GDM1 (cell line): ENCODE results near the gene EFNA5.

Source experiments
- DNase-seq: peaks from one replicate; lab custom pipeline; 2025; lab: John Stamatoyannopoulos, UW

Gene EFNA5

DNA sequence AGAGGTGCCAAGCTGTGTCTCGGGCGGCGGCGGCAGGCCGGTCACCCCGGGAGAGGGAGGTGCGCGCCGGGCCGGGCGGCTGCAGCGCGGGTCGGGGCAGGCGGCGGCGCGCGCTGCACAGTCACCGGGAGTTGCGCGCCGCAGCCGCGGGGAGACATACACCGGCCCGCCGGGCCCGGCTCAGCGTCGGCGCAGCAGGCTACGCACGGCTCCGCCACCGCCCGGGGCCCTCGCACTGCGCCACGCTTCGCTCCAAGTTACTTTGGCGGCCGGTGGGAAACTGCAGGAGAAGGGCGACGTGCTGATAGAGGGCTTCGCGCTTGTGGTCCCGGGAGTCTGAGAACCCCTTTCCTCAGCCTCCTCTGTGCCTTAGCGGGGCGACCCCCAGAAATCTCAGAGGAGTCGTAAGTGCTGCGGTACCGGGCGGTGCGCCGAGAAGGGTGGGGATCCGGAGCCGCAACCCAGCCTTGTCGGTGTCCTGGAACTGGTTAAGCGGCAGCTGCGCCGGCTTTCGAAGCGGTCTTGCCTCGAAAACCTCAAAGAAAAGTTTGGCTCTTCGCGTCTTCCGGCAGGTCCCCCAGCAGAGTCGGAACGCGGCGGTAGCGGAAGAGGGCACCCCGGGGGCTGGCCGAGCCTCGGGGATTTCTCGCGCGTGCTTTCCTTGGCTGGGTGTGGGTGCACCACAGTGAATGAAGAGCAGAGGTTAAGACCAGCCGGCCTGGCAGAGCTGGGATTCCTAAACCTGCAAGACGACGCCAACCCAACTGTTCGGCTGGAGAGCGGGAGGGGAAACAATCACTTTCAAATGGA is at the start of gene EFNA5:
EFNA5 (minus strand) TSS at position 6 of the 810 bp plus-strand sequence.
- no peak for DNase-seq

DNA sequence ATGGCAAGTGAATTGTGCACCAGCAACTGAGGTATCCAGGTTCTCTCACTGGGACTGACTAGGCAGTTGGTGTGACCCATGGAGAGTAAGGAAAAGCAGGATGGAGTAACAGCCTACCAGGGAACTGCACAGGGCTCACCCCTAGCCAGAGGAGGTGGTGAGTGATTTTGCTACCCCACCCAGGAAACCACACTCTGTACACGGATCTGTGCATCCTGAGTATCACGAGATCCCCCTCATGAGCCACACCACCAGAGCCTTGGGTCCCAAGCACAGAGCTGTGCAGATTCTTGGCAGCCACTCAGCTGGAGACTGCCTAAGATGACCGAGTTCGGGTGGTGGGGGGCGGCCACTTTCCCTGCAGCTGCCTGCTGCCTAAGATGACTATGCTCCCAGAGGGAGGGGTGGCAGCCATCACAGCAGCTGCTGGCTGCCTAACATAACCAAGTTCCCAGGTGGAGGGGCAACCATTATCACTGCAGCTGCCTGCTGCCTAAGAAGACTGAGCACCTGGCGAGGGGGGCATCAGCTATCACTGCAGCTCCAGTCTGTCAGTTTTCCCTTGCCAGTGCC is 48.4 kb upstream of the EFNA5 start:
- no peak for DNase-seq

DNA sequence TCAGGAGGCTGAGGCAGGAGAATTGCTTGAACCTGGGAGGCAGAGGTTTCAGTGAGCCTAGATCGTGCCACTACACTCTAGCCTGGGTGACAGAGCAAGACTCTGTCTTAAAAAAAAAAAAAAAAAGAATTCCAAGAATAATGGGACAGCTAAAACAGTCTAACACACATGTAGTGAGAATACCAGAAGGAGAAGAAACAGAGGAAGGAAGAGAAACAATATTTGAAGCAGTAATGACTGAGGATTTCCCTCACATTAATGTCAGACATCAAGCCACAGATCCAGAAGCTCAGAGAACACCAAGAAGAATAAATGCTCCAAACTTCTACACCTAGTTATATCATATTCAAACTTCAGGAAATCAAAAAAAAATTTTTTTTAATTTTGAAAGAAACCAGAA is 47.1 kb upstream of the EFNA5 start:
- no peak for DNase-seq

DNA sequence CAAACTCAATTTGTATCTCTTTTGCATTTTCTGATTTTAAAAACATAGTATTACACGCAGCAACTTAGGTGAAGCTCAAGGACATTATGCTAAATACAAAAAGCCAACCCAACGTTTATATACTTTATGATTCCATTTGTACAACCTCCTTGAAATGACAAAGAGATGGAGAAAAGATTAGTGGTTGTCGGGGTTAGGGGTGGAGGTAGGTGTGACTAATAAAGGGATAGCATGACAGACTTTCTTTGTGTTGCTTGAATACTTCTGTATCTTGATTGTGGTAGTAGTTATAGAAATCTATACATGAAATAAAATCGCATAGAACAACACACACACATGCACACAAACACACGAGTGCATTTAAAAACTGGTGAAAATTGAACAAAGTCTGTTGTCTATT is 42.5 kb upstream of the EFNA5 start:
- DNase-seq: no peak

DNA sequence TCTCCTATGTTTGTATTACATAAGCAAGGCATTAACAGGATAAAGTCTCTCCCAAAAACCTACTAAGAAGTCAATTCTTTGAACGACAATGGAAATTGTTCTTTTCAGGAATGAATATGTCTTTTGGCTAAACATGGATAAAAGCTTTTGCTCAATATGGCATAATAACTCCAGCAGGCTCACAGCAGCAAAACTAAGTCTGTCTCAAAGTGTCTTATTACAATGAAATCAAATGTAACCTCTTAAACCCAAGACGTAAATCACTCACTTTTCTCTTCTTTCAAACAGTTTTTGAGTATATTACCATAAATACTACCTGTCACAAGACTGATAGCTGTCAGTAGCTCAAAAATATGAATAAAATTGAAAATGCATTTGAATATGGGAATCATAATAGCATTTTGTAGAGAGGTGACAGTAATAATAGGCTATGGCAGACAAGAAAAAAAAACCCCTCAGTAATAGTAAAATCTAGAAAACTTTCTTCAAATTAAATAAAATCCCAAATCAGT is 41.7 kb upstream of the EFNA5 start:
- DNase-seq: no peak

DNA sequence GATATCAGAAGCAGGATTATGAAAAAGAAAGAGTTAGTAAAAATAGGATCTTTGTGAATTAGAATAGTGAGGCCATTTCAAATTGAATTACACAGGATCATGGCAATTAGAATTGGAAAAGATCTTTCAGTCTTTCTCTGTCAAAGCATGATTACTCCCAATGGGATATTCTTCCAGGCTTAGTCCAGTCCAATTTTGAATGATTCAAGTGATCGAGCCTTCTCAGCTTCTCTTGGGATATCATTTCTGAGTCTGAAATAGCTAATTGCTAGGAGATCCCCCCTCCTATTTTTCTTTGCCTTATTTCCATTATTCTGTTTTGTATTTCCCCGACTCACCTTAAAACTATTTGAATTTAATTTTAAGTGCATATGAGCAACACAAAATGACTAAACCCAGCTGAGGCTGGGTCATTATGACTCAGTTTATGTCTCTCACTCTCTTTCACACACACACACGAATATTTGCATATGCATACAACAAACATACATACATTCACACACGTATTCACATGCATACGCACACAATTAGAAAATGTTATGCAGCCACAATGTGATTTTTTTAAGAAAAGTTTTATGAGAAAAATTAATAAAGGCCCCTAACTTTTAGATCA is 34.8 kb upstream of the EFNA5 start:
- DNase-seq: no peak

DNA sequence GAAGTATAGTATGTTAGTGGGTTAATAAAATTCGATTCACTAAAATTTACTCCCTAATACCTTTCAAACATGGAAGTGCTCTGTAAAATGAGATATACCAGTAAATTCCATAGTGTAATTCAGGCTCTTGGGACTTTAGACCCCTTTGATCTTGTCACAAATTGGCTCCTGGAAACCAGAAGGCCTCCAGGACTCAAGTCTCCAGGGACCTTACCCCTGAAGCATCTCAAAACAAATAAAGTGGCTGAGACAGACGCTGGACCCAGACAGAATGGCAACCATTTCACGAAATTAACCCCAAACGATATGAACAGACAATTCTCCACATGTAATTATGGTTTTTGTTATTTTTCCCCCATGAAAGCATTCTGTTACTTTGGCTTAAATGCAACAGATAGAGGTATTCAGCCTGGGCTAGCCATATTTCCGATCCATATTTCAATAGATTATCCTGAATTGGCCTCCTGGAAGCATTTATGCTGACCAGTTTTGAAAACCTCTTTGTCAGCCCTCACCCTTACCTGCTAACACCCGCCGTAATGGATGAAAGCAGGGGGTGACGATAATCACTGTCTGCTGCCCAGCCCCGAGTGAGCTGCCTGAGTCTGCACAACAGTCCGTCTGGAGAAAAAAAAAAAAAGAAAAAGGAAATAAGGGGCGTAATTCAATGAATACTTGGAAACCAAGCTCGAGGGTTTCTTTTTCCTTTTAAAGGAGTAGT is 34.1 kb upstream of the EFNA5 start:
- no peak for DNase-seq

DNA sequence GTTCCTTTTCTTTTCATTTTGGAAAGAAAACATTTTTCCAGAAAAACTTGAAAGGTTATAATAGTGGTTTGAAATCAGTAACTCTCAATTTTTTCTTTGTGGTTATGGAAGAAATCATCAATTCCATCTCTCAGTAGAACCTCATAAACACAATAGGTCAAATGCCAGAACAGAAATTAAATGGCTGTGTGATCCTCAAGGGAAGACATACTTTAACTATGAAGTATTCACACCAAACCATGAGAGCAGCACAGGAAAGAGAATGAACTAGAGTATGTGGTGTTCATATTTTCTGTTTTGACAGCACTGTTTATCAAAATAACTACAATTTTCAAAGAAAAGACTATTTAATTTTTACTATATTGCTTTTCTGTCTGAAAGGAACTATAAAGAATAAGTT is 29.7 kb upstream of the EFNA5 start:
- no peak for DNase-seq

DNA sequence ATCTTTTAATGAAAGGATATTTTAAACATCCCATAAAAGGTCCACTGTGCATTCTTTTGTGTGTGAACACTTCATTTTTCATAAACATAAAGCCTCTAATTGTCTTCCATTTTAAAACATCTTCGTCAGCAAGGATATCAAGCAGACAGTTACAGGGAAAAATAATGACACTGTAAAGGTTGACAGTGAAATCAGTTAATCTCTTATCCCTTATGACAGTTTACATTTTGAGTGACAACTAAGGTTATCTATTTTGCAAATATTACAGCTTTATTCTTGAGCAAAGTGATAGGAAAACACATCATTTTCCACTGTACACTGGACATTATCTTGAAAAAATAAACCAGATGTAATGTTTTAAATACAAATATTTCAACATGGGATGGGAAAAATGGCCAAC is 28.7 kb upstream of the EFNA5 start:
- no peak for DNase-seq

DNA sequence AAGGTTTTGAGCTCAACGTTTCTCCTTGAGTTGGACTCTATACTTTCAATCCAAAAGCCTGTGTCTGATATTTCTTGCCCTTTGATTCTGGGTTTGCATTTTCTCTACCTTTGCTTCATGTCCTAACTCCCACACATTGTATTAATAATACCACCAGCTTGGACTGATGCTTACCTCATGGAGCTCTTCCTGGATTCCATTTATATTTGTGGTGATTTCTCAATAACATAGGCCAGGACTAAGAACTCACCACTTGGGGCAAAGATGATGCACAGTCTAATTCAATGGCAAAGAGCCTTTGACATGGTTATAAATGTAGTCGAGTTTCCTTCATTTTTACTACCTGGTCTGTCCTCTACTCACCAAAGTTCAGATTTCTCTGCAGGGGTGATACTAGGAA is 27.5 kb upstream of the EFNA5 start:
- DNase-seq: no peak

DNA sequence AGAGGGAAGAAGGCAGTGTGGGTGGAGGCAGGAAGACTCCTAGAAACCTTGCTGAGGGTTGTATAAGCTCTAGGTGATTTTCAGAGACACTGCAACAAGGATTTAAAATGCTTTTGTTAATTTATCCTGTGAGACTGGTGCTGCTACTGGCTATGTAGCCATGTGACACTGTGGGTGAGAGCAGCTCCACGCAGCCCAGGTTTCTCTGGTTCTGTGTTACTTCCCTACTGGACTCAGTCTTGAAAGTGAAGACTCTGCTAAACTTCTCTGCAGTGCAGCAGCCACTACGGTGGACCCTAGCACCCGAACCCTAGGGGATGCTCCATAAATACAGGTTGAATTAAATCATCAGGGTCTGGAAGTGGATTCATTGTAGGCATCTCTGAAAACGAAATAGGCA is 25.8 kb upstream of the EFNA5 start:
- no peak for DNase-seq

DNA sequence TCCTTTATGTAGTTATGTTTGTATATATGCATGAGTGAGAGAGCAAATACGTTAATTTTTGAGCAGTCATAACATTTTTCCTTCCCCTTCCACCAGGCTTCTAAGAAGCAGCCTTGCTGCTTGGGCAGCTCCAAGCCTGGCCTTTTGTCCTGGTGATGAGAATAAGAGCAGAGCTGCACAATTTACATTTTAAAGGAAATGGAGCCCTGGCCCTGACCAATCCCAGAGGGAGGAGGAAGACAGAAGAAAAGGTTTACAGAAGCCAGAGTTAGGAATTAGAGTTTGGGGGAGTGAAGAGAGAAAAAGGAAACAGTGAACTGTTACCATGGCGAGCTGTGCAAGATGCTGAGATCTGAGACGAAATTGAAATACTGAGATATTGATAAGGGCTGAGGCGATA is 25.3 kb upstream of the EFNA5 start:
- DNase-seq: no peak

DNA sequence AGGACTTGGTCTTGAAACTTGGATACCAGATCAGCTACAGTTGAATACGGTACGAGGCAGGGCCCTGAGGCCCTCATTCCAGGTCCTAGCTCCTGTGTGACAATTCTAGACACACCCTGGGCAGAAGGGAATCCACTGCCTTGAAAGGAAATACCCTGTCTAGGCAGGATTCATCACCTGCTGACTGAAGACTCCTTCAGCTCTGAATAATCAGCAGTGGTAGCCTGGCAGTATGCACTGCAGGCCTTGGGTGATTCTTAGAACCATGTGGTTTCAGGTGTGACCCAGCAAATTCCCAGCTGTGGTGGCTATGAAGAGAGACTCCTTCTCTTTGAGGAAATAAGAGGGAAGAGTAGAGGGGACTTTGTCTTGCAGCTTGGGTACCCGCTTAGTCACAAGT is 17.2 kb upstream of the EFNA5 start:
- no peak for DNase-seq

DNA sequence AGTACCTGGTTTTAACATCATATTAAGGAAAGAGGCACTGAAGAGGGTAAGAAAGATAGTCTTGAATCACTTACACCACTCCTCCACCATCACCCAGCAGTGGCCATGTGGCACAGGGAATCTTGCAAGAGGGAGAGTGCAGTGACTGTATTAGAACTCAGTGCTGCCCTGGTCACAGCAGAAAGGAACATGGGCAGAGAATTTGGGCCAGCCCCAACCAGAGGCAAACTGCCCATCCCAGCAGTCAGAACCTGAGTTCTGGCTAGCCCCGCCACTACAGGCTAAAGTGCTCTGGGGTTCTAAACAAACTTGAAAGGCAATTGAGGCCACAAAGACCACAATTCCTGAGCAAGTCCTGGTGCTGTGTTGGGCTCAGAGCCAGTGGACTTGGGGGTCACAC is 16.7 kb upstream of the EFNA5 start:
- DNase-seq: no peak

DNA sequence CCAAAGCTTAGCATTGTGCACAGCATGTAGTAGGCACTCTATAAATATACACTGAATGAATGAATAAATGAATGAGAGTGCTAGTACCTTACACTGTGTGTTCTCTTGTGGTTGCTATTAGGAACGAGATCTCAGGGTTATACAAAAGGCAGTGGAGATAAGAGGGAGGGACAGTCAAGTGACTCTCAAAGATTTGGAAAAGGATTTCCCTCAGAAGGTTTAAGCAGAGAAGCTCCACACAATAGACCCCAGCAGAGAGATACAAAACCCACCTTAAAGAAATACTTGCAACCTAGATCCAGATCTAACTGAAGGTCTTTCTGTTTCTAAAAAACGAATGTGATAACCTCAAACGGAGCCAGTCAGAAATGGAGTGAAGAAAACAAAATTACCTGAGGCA is 11.8 kb upstream of the EFNA5 start:
- no peak for DNase-seq

DNA sequence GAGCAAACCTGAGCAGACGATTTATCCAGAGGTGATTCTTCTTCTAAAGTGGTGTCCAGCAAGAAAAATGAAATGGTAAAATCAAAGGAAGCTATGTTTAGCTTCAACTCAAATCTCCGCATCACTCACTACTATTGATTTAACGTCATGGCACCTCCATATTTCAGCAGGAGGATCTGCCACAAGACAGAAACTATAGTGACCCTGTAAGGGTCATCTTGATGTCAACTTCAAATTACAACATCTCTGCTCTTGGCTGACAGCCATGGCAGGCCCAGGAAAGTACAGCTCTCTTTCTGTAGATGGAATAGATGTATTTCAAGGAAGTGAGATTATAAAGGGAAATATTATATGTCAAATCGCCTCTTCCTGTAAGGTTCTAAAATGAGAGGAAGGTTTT is 10.1 kb upstream of the EFNA5 start:
- no peak for DNase-seq

DNA sequence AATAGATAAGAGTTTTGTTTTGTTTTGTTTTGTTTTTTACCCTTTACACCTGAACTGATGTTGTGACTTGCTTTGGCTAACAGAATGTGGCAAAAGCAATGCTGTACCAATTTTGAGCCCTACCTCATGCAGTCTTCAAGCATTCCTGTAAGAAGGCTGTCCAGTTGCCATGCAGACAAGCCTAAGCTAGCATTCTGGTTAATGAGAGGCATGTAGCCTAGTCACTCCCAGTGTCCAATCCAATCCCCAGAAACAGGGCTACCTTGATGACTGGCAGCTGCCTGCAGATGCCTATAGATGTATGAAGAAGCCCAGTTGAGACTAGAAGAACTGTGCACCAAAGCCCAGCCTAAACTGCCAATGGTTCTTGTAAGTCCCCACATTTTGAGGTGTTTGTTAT is 9.4 kb upstream of the EFNA5 start:
- no peak for DNase-seq

DNA sequence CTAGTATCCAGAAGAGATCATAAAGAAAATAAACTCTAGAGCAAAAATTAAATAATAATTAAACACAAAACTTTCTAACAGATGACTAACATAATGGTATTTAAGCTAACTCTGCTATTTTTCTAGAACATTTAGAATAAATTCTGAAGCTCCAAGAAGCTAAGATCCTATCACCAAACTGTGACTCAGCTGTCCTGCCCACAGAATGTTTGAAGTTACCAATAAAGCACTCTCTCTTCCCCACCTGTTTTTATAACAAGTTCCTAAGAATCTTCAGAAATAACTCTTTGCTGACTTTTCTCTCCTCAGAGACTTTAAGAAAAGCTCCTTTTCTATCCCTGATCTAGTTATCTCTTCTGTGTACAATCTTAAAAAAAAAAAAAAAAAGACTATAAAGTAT is 6.0 kb upstream of the EFNA5 start:
- DNase-seq: no peak

DNA sequence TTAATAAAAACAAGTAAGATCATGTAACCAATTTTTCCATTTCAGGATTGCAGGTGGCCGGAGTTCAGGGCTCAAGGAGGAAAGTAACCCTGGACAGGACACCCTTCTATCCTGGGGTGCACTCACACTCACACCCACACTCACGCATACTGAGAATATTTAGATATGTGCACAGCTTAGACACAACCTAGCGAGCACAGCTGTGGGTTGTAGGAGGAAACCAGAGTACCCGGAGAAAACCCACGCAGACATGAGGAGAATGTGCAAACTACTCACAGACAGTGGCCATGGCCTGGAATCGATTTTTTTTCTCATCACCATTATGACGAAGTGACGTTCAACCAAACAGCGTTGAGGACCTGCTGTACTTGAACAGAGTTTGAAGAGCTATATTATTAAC is 4.5 kb upstream of the EFNA5 start:
- DNase-seq: no peak

DNA sequence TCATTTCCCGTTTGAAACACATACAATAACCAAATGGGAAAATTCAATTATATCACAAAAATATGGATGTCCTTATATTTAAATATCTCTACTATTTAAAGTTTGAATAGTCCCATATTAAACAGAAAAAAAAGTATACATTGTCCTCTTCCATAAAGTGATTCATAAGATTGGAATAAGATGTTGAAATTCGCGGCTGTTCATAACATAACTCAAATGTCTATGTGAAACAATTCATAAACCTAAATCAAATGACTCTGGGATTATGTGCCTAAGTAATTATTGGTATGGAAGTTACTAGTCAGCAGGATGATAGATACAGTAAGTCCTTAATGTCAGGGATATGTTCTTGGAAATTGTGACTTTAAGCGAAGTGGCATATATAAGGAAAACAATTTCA is 3.9 kb upstream of the EFNA5 start:
- DNase-seq: no peak

DNA sequence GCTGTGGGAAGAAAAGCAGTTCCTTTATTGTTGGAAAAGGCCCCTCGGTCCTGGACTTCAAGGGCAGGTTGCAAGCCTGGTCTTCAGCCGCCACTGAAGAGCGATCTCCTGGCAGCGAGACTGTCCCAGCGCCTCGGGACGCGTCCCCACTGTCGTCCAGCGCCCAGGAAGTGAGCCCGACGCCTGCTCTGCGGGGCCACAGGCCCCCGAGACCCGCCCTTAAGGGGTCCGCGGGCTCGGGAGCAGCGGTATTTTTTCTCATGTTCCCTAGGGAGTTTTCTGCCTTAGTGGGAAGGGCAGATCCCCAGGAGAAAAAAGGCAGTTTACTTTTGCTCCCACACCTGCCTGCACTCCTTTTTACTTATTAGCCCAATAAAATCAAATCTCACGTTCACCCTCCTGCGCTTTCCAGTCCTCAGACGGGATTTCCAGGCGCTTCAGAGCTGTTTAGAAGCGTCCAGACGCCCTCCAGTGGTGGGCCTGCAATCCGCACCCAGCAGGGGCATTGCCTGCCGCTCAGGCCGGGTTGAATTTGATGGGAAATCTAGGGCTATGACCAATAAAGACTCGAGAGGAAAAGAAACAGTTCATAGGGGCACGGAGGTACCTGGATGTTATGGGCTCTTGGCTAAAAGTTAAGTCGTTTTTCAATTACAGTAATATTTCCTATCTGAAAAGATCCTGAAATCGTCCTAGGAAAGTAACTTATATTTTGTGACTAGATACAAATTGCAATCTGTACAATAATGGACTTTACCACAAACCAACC is 2.8 kb upstream of the EFNA5 start:
- DNase-seq: peak; percentile 51

DNA sequence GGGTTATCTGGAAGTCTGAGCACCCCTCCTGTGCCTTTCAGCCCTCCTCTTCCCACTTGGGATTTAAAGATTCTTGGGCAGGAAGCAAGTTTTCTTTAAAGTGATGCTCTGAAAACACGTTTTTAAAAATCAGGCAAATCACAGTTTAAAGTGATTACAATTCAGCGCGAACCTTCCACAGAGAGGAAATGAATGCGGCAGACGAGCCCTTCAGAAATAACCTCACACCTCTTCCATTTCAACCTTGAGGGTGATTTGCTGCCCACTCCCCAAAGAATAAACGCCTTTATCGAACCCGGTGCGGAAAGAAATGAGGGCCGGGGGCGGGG is 2.3 kb upstream of the EFNA5 start:
- no peak for DNase-seq
